GM21576 (cell line): Measurements from ENCODE around the gene SLIT3.
"Not testable (repeated sequence)": the region's sequence is repeated elsewhere in the genome, so short reads cannot be mapped to it uniquely, and the experiment has no call there.

Experiments used
- ATAC-seq: cut with Tn5 transposase; IDR thresholded peaks from one replicate; pipeline ENCODE4 v1.9.1; 2021; ENCODE audit warnings: mild to moderate bottlenecking, moderate library complexity; ENCODE audit not compliant: unreplicated experiment

The SLIT3 gene

DNA sequence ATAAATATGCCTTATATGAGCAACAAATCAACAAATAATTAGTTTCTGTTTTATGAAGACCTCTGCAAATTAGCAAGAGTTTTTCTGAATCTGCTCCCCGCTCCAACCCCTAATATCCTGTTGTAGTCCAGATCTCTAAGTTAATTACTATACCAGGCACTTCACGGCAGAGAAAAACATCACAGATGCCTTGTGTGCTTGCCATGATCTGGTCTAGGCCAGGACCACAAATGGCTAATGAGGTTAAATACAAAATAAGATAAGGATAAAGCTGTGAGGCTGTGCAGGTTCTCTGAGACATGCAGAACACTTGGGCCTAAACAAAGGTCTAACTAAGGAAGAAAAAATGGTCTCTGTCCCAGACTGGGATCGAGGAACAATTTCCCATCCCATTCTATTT lies 150.8 kb downstream of the SLIT3 start:
- ATAC-seq: no peak

DNA sequence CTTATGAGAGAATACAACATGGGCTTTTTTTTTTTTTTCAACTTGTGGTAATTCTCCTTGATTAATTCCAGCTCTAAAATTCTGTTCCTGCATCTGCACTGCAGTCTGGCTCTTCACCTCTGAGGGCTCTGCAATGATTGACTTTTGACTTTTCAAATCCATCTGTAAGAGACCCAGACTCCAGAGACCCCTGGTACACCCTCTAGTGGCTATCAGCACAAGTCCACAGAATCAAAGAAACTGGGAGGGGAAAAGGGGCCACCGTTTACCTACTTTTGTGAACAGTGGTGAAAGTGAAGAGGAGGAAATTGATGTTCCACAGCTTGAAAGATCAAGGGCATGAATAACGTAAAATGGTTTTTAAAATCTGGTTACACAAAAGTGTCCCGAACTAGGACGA lies 151.6 kb downstream of the SLIT3 start:
- no peak for ATAC-seq

GRCh38 chr5:169148138-169148740 lies 152.7 kb downstream of the SLIT3 start:
- ATAC-seq: no peak

GRCh38 chr5:169147534-169147933 lies 153.4 kb downstream of the SLIT3 start:
- ATAC-seq: no peak

GRCh38 chr5:169146158-169146557 lies 154.8 kb downstream of the SLIT3 start:
- ATAC-seq: no peak

GRCh38 chr5:169142264-169142970 lies 158.5 kb downstream of the SLIT3 start:
- ATAC-seq: no peak

DNA sequence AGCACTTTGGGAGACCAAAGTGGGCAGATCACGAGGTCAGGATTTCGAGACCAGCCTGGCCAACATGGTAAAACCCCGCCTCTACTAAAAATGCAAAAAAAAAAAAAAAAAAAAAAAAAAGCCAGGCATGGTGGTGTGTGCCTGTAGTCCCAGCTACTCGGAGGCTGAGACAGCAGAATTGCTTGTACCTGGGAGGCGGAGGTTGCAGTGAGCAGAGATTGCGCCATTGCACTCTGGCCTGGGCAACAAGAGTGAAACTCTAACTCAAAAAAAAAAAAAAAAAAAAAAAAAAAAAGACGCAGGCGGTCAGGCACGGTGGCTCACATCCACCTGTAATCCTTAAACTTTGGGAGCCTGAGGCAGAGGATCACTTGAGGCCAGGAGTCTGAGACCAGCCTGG lies 160.7 kb downstream of the SLIT3 start:
- not testable (repeated sequence) for ATAC-seq

DNA sequence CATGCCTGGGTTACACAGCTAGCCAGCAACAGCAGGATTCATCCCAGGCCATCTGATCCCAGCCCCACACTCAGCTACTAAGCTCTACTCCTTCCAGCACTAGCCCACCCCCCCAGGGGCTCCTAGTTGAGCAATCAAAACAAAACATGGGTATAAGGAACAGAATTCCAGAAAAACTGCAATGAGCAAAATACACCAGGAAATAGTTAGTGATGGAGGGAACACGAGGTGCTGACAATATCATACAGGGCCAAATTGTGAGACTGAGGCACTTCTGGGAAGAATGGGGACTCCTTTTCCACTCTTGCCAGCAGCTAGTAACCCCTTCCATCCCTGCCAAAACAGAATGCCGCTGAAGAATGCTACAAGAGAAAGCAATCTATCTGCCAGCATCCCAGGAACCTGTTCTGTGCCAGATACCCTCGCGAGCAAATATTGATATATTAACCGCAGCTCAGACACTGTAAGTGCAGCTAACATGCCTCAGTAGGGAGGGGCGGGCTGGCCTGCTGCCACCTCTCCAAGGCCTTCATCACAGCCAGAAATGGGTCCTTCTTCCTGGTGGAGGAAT lies 161.4 kb downstream of the SLIT3 start:
- ATAC-seq: no peak

- ATAC-seq: no peak
Observed at GRCh38 chr5:169133531-169133930, 167.4 kb downstream of the SLIT3 start.

- no peak for ATAC-seq
Observed at GRCh38 chr5:169132302-169132660, 168.7 kb downstream of the SLIT3 start.

- ATAC-seq: no peak
Observed at GRCh38 chr5:169131616-169132301, 169.2 kb downstream of the SLIT3 start.

- no peak for ATAC-seq
Observed at GRCh38 chr5:169128679-169129078, 172.3 kb downstream of the SLIT3 start.

GRCh38 chr5:169127431-169127830 lies 173.5 kb downstream of the SLIT3 start:
- ATAC-seq: no peak

DNA sequence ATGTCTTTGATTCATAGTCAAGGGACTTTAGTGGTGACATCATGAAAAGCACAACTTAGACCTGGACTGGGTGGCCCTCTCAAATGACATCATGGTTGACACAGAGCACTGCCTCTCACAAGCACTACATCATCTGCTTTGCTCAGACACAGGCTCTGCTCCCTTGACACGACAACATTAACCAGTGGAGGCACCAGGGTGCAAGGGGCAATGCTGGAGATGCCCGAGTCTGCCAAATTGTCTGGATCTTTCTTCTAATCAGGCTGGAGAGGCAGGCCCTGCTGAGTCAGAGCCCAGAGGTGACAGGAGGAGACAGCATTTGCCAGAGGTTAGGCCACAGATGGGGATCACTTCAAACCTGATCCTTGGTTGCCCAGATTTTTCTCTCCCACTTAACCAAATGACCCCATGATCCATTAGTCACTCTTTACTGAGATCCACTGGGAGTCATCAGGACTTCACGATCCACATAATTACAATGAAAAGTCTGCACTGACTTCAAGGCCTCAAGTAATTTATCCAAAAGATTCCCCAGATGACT lies 174.4 kb downstream of the SLIT3 start:
- no peak for ATAC-seq

- ATAC-seq: no peak
Observed at GRCh38 chr5:169125571-169125970, 175.4 kb downstream of the SLIT3 start.

DNA sequence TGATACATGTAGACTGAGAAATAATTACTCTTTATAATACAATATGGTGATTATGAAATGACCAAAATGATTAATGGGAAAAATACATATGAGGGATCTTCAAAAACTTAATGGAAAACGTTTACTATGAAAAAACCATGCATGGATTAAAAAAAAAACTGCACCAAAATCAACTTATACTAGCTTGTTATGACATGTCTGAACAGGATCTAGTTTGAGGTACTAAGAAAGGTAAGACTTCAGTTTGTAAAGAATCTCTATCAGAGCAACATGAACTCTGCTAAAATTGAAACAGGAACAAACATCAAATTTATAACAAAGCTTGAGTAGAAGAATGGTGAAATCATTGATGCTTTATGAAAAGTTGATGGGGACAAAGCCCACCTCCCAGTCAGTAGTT lies 178.0 kb downstream of the SLIT3 start:
- ATAC-seq: no peak

GRCh38 chr5:169121630-169122420 lies 179.1 kb downstream of the SLIT3 start:
- no peak for ATAC-seq

GRCh38 chr5:169119288-169120048 lies 181.5 kb downstream of the SLIT3 start:
- no peak for ATAC-seq

- ATAC-seq: no peak
Observed at GRCh38 chr5:169116961-169117461, 183.9 kb downstream of the SLIT3 start.
